H1 (cell line): ENCODE measurements around the gene DPM2. TPM values are rescaled to one million over a fixed set of nuclear protein-coding genes. Genes with fewer than 3 reads are reported as not detected.

Experiments used
- CHD1 ChIP-seq: IDR thresholded peaks from 2 replicates; pipeline ENCODE4 v1.6.1; 2012; ENCODE audit warnings: low read depth, low read length, improper control_type of control experiment
- CREB1 ChIP-seq: IDR thresholded peaks from 2 replicates; pipeline ENCODE4 v1.6.1; 2012; ENCODE audit warnings: inconsistent platforms
- EZH2 ChIP-seq: fragments of 200-600 bp; sonication (generic); IDR thresholded peaks from 2 replicates; pipeline ENCODE4 v1.7.1; 2012; ENCODE audit warnings: low read depth, mild to moderate bottlenecking, moderate library complexity, low read length, inconsistent platforms; ENCODE audit not compliant: severe bottlenecking
- NANOG ChIP-seq: IDR thresholded peaks from 2 replicates; pipeline ENCODE4 v1.6.1; 2011; ENCODE audit warnings: low read length, low read depth, mild to moderate bottlenecking, inconsistent platforms; ENCODE audit not compliant: insufficient read depth, poor library complexity, severe bottlenecking
- POLR2AphosphoS5 ChIP-seq: IDR thresholded peaks from 2 replicates; pipeline ENCODE4 v1.6.1; 2011; ENCODE audit warnings: low read depth, low read length
- POU5F1 ChIP-seq: IDR thresholded peaks from 2 replicates; pipeline ENCODE4 v1.6.1; 2011; ENCODE audit warnings: low read depth, mild to moderate bottlenecking, low read length, moderate library complexity
- RAD21 ChIP-seq, 2 experiments: IDR thresholded peaks in 1 of 2; conservative IDR thresholded peaks in 1 of 2; 2 replicates each; pipeline ENCODE4 v1.6.1; 2011; ENCODE audit warnings: low read depth in 2 of 2, low read length in 2 of 2, improper control_type of control experiment in 1 of 2, inconsistent platforms in 1 of 2, mild to moderate bottlenecking in 1 of 2, moderate library complexity in 1 of 2
- RFX5 ChIP-seq: IDR thresholded peaks from 2 replicates; pipeline ENCODE4 v1.6.1; 2011; ENCODE audit warnings: low read depth, low read length, improper control_type of control experiment, borderline replicate concordance
- SP1 ChIP-seq: IDR thresholded peaks from 2 replicates; pipeline ENCODE4 v1.6.1; 2011; ENCODE audit warnings: low read depth, low read length
- SP4 ChIP-seq: IDR thresholded peaks from 2 replicates; pipeline ENCODE4 v1.6.1; 2012; ENCODE audit warnings: low read length, inconsistent platforms
- SUZ12 ChIP-seq: fragments of 200-600 bp; sonication (generic); IDR thresholded peaks from 2 replicates; pipeline ENCODE4 v1.6.1; 2012; ENCODE audit warnings: mild to moderate bottlenecking, inconsistent platforms, low read length, moderate library complexity, mixed read lengths
- TAF1 ChIP-seq: IDR thresholded peaks from 2 replicates; pipeline ENCODE4 v1.6.1; 2011; ENCODE audit warnings: mild to moderate bottlenecking, low read depth, low read length
- TBP ChIP-seq: IDR thresholded peaks from 2 replicates; pipeline ENCODE4 v1.6.1; 2011; ENCODE audit warnings: low read depth, low read length, improper control_type of control experiment
- TEAD4 ChIP-seq: IDR thresholded peaks from 2 replicates; pipeline ENCODE4 v1.6.1; 2012; ENCODE audit warnings: low read depth, low read length, inconsistent platforms, mixed read lengths
- polyA plus RNA-seq, 7 experiments: library from polyadenylated mRNA; depleted of rRNA in 3 of 7; stranded (reverse) in 5 of 7; unstranded in 2 of 7; fragments of >200 nt in 5 of 7; fragments of 200-250 nt in 2 of 7; gene quantifications; 1 replicate in 5 of 7; 2 replicates in 1 of 7; 4 replicates in 1 of 7; pipeline versions ENCODE4 v1.2.1 to v1.2.3, GENCODE V29; 2011 to 2013; ENCODE audit warnings: missing spikeins in 2 of 7, mixed read lengths in 2 of 7
- total RNA-seq: library from RNA; stranded (reverse); fragmentation: NEBNext Ultra II Directional; extraction: Animal tissue kit (Norgen Biotek cat#: 25700); gene quantifications from 2 replicates; pipeline ENCODE4 v1.2.1, GENCODE V29; 2021
- TF ChIP-seq, protein P1 (sequence below): IDR thresholded peaks from 2 replicates; pipeline ENCODE4 v1.6.1; 2011; ENCODE audit warnings: low read length, improper control_type of control experiment

The DPM2 gene
- total and polyA plus RNA-seq, 2 of the 8 experiments (the other 6 are each of a cell fraction or from before 2014, with no cell fraction given): 45.4 to 95.4 TPM

GRCh38 chr9:127977884-127978647, 40.4 kb upstream of the DPM2 start (continued):
- TF ChIP-seq TEAD4 (peak; percentile 25; the same call in 1 of the 2 replicates), TBP (no peak), NANOG (no peak), SP4 (no peak; the same call in 1 of the 2 replicates), TAF1 (peak; percentile 58; the same call in 1 of the 2 replicates), POLR2AphosphoS5 (no peak), RAD21 (IDR thresholded peaks at IDR 0.05 in 1 of 2, conservative IDR thresholded peaks at IDR 0.05 in 1 of 2; ENCODE audit: low read depth in 2 of 2, low read length in 2 of 2) (no peak; a peak in 1 of 4 replicates), EZH2 (no peak), SUZ12 (no peak), SP1 (no peak), CREB1 (no peak), POU5F1 (no peak), RFX5 (no peak), CHD1 (no peak)
- TF ChIP-seq, protein P1, sequence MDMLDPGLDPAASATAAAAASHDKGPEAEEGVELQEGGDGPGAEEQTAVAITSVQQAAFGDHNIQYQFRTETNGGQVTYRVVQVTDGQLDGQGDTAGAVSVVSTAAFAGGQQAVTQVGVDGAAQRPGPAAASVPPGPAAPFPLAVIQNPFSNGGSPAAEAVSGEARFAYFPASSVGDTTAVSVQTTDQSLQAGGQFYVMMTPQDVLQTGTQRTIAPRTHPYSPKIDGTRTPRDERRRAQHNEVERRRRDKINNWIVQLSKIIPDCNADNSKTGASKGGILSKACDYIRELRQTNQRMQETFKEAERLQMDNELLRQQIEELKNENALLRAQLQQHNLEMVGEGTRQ: no peak
- TF ChIP-seq, all 59 proteins: peak for 4
